Stimulated activated CD4-positive, alpha-beta T cell treated with anti-CD3 and anti-CD28 coated beads, Interleukin-2, amount 100 ng/mL, for 24 hours (primary cell): ENCODE results near the gene COX7A2L.
A peak's percentile ranks its signal among the peaks of the same experiment; 100 is the strongest.
"Not testable (repeated sequence)": the region's sequence is repeated elsewhere in the genome, so short reads cannot be mapped to it uniquely, and the experiment has no call there.

Experiments used
- DNase-seq, 2 donors: peaks; one replicate each; pipeline ENCODE4 v3.0.0-alpha.2; 2020

COX7A2L gene

DNA sequence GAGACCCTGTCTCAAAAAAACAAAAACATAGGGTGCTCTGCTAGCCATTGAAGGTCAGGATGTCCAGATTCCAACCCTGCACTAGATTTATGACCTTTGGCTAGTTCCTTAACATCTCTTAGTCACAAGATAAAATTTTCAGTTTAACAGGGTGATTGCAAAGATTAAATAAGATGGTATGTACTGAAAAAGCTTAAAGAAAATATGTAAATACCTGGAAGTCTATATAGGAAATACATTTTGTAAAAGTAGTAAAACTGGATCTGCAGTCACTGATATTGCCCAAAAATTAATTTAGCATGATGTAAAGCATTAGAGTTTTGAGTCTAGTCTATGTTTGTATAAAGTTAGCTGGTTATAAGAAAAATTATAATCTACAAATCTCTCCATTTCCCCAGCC is 5.4 kb upstream of the COX7A2L start:
- DNase-seq: no peak

DNA sequence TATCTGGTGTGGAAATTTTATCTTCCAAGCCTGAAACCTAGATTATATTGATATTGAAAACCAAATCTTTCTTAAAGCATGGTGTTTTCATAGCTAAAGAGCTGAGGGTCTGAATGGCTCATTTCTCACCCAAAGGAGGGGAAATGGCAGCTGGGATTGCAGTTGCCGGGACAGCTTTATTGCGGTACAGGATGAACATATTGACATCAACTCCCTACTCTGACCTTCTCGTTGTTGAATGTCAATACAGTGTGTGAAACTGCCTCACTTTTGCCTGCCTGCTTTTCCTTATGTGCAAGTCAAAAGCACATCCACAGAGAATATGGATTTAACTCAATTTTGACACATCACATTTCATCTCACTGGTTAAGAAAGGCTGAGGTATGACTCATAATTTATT is 3.6 kb upstream of the COX7A2L start:
- no peak for DNase-seq

DNA sequence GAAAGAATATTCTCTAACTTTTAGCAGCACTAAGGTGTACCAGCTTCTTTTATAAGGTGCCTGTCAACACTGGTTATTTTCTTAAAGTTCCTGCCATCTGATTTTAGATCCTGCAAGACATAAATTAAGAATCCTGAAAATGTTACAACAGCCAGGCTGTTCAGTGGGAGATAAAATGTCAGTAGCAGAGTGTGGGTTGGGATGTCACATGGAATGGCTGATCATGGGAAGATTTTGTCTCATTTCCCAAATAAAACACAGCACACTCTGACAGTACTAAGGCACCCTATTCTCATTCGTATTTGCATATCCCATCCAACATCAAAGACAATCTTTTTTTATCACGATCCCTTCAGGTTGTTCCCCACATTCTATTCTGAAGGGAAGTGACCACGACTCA is 2.4 kb upstream of the COX7A2L start:
- no peak for DNase-seq

DNA sequence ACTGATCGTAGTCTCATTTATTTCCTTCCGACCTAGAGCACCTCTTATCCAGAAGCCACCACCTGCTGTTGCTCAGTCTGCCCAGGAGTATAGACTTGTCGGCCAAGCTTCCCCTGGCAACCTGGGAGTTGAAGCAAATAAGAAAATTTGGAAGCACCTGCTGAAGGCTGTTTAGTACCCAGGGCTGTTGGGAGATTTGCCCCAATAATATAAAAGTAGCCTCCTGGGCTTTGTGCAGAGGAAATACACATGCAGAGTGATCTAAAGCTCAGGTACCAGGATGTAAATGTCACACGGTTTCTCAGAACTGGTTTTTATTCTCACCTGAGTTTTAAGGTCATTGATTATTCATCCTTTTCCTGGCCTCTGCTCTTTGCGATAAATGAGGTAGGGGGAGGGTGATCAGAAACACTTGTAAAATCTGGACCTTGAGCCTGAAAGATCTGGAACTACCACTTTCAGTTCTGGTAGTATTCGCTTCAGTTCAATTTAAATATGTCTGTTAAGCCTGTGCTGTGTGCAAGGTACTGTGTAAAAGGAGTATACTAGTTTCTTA is 789 bp upstream of the COX7A2L start:
- no peak for DNase-seq

DNA sequence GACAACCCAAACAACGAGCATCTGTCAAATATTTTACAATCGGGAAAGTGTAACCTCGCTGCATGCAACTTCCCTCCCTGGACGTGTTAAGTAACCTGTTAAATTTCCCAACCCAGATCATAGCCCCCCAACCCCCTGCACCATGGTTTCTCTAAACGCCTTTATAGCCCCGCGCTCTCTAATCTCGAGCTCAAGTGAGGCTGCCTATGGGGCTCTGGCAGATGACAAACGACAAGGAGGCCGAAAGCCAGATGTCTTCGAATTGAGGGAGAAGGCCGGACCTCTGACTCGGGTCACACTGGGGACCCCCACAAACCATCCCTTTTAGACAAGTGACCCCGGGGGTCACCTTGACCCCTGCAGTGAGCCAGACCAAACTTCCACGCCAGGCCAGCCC is 526 bp downstream of the COX7A2L start:
- no peak for DNase-seq

DNA sequence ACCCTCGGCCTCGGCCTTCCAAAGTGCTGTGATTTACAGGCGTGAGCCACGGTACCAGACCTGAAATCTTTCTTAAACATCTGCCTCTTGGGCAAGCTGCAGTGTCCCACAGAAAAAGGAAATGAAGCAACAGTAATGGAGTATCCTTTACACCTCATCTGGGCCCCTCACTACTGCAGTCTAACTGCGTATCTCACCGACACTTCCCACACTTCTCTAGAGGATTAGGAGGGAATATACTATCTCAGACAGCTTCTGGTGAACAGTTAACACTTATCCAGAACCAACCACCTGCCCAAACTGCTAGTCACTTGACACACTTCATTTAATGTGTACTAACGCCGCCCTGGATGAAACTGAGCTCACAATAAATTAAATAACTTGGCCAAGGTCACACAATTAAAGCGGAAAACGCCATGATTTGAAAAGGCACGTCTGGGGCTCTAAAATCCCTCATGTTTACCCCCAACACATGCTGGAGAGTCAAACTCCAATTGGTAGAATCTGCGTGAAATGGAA is 993 bp downstream of the COX7A2L start:
- DNase-seq: peak in 1 of 2 donors; percentile 21

DNA sequence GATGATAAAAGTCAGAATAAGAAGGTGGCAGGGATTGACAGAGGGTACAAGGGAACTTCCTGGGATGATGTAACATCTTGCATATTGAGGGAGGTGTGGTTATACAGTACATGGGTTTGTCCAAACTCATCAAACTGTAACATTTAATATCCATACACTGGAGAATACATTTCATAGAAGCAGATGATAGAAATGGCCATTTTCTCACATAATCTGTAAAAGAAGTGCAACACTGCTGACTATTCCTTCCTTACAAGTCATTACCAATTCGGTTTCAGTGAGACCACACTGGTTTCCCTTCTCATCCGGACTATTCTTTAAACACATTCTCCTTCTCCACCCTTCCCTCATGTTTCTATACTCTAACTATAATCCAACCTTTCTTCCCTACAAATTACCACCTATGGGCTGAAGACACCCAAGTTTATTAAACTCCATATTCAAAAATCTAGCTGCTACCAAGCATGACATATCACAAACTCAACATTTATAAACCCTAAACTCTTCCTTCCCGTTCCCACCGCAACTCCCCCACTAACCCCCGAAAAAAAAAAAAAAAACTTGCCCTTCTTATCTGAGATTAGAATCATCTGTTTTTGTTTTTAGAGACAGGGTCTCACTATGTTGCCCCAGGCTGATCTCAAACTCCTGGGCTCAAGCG is 1.6 kb downstream of the COX7A2L start:
- DNase-seq: no peak

DNA sequence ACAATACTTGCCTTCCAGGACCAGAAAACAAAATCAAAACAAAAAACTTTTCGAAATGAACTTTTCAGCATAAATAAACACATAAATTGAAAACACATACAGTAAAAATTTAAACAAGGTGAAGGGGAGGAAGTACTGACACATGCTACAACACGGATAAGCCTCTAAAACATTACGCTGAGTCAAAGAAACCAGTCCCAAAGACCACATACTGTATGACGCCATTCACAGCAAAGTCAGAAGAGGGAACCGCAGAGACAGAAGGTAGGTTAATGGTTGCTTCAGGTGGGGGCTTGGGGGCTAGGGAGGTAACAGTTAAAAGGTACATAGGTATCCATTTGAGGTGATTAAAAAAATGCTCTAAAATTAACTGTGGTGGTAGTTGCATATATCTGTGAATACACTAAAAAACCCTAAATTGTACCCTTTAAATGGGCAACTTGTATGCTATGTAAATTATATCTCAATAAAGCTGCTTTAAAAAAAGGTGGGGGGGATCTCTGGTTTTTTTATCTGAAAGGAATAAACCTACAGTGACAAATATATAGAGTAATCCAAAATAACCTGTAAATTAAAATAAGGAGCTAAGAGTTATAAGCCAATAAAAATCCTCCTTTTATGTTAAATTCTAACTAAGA is 7.1 kb downstream of the COX7A2L start:
- no peak for DNase-seq

DNA sequence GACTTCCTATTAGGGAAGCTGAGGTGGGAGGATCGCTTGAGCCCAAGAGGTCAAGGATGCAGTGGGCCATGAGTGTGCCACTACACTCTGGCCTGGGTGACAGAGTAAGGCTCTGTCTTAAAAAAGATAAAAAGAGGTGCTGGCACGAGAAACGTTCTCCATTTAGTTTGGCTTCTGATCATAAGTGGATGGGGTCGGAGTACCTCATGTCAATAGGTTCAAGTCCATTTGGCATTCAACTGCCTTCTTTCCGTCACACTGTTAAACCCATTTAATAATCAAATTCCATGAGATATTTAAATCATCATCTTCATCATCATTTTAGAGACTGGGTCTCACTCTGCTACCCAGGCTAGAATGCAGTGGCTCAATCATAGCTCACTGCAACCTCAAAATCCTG is 9.2 kb downstream of the COX7A2L start:
- no peak for DNase-seq

DNA sequence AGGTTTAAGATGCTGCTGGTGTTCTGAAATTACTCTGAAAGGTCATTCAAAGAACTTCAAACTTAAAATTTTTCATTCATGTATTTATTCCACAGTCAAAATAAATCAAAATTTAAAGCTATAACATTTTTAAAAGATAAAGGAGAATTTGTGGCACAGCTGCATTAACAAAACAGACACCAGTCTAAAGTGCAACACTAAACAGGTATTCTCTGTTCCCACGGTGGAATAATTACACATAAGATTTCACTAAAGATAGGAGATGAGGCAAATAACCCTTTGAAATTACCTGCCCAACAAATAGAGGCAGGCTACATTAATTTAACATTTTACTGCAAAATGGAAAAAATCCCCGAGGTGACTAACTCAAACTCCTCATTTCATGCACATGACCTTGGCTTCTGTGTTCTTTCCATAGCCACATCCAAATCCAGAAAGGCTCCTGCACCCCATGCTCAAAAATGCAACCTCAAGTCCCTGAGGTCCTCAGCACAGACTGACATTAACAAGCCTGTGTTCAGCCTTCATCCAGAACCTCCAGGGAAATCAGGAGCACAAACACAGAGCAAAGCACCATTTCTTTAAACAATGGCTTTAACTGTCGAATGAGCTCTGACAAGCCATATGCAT is 10.5 kb downstream of the COX7A2L start:
- no peak for DNase-seq

DNA sequence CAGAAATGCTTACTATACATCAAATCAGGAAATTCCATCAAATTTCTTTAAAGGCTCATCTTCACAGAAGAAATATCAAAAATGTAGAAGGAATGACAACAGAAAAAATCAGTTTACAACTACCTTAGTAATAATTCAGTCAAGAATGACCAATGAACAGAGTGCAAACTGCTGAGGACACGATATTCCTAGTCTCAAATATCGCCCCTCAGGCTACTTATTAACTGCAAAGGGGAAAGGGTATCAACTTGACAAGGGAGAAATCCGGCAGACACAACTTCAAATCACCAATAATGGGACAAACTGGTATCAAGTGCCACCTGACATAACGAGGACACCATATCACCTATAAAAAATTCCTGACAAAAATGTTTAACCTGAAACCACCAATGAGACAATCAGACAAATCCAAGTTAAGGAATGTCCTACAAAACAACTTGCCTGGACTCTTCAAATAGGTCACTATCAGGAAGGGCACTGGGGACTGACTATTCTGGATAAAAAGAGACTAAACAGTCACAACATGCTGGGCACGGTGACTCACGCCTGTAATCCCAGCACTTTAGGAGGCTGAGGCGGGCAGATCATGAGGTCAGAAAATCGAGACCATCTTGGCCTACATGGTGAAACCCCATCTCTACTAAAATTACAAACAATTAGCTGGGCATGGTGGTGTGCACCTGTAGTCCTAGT is 12.8 kb downstream of the COX7A2L start:
- DNase-seq: no peak

DNA sequence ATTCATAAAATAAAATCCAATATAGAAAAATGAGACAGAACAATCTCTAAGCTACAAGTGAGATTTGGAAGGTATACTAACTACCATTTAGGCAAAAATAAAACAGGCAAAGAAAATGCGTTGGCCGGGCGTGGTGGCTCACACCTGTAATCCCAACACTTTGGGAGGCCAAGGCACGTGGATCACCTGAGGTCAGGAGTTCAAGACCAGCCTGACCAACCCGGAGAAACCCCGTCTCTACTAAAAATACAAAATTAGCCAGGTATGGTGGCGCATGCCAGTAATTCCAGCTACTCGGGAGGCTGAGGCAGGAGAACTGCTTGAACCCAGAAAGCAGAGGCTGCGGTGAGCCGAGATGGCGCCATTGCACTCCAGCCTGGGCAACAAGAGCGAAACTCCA is 13.5 kb downstream of the COX7A2L start:
- DNase-seq: not testable (repeated sequence)

DNA sequence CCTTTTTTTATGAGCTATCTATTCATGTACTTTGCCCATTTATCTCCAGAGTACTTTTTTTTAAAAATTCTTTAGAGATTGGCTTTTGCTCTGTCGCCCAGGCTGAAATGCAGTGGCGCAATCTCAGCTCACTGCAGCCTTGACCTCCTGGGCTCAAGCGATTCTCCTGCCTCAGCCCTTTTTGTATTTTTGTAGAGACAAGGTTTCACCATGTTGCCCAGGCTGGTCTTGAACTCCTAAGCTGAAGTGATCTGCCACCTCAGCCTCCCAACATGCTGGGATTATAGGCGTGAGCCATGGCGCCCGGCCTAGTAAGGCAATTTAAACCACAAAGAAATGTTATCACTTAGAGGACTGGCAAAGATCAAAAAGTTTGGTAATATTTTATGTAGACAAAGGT is 14.2 kb downstream of the COX7A2L start:
- not testable (repeated sequence) for DNase-seq

DNA sequence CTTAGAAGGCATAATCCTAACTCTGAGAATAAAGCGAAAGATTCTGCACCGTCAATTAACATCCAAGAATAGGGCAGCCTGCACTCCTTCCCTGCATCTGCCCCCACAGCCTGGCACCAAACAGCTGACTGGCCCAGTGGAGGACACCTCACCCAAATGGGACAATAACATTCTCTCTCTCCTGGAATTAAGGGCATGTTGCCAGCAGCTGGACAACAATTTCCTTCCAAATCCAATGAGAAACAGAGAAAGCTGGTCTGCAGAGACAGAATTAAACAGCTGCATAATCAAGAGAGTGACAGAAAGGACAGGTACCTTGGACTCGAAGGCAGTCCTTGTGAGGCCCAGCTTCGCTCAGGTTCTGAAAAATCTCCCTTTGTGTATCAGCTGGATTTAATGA is 15.0 kb downstream of the COX7A2L start:
- DNase-seq: no peak

DNA sequence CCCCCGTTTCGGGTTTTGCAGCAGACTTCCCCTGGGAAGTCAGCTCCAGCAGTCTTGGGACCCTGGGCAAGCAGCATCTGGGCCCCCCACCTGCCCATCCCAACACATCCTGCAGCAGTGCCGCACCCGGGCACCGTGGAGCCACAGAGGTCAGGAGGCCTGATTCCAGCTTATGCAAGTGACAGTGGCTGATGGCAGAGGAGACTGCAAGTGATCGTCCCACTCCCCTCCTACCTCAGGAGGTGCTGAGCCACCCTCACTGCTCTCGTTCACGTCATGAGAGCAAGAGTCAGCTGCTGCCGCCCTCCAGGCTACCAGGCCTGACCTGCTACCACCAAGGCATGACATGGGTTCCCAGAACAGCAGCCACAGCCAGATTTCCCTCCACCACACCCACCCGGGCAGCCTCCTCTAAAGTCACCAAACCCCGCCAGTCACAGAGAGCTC is 18.2 kb downstream of the COX7A2L start:
- no peak for DNase-seq

DNA sequence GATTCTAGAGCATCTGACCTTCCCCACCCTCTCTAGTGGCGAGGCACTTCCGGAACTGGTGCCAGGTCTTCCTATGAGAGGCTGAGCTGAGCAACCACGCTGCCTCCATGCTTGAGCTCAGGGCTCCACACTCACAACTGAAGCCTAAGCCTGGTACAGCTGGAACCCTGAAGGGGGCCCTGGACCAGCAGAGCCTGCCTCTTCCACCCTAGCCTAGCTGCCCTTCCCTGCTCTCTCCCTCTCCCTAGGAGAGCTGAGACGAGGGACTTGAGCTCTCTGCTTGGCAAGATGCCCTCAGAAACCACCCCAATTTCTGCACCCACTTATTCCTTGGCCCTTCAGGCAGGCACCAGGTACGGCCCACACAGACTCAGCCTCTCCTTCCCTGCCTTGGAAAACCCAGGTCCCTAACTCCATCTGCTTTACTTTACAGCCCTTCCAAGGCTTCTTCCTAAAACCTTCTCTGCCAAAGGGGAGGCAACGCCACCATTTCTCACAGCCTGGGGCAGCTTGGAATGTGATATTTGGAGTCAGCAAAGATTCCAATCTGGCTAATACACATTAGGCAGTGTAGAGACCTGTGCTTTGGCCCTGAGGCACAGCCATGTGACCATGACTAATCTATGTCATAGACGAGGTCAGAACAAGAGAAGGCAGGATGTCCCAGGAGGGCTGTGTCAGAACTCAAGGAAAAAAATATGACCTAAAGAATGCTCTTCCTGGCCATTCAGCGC is 18.8 kb downstream of the COX7A2L start:
- no peak for DNase-seq

DNA sequence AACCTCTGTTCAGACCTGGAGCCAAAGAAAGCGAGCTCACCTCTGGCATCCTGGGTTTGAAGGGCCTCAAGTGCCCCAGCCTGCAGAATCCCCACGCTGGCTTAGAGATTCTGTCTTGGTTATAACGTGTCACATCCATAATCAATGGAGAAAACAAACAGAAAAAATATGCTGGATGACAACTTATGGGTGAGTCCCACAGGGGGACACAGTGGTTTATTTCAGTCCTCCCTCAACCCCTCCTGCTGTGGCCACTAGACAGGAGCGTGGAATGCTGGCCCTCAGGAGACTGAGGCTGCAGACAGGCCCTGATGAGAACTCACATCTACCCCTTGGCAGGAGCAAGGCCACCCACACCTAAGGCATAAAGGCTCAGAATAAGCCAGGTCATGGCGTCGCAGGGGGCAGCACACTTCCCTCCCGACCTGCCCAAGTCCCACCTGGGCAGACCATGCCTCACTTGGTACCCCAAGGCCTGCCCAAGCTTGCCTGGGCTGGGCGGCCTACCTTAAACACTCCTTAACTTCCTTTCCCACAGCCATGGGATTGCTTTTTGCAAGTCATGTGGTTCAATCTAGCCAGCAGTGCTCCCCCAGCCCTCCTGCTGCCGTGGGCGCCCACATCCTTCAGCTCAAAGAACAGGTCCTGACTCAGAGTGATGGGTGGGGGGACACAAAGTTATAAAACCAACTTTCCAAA is 19.9 kb downstream of the COX7A2L start:
- DNase-seq: no peak

DNA sequence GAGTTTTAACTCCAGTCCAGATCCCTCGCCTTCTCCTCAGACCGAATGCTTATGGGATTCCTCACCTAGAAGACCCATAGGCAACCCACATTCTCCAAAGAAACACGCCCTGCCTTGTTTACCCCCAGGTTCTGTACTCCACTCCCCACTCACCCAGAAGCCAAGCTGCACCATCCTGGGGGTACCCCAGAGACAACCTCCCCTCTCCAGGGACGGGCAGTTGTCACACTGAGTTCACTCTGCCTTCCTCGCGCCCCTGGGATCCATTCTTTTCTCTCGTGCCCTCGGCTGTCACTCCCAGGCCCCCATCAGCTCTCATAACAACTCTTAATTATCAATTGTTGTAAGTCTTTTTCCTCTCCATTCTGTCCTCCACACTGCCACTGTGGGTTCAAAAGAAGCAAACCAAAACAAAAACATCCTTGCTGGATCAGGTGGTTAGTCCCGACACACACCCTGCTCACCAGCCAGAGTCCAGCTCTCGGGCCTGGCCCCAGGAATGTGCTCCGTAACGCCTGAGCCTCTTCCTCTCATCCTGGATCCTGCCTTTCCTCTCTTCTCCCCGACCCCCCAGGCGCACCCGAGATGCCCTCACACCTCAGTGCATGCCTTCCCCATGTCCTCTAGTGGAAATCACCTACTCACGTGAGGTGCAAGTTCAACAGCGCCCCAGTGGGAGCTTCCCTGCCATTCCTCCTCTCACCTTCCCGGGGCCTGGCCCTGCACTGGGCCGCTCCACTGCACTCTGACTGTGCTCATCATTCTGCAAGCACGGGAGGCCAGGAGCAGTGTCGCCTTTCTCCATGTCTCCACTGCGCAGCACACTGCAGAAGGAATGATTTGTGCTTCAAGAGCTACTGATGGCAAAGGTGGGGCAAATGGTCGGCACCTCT is 20.7 kb downstream of the COX7A2L start:
- DNase-seq: no peak

DNA sequence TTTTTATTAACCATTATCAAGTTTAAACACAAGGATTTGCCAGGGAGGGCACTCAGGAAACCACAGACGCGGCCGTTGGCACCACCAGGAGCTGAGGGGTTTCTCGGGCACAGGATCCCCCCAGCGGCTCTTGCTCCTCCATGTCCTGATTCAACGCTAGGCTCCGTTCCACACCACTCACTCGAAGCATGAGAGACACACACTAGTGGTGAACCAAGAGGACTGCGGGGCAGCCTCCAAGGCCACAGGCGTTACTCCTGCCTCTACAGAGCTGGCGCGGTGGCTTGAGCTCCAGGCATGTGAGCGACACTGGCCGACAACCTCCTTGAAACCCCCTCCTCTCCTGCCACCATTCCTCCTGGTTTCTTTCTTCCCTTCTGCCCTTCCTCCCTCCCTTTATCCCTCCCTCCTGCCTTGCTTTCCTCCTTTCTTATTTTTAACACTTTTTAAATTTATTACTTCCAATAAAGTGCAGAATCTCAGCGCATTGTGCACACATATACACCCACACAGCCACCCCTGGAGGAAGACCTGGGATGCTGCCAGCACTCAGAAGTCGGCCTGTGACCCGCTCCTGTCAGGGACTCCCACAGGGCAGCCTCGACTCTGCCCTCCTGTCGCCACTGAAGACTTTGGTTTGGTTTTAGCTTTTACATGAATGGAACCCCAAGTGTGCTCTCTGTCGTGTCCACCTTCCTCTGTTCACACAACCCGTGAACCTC is 21.7 kb downstream of the COX7A2L start:
- DNase-seq: no peak

DNA sequence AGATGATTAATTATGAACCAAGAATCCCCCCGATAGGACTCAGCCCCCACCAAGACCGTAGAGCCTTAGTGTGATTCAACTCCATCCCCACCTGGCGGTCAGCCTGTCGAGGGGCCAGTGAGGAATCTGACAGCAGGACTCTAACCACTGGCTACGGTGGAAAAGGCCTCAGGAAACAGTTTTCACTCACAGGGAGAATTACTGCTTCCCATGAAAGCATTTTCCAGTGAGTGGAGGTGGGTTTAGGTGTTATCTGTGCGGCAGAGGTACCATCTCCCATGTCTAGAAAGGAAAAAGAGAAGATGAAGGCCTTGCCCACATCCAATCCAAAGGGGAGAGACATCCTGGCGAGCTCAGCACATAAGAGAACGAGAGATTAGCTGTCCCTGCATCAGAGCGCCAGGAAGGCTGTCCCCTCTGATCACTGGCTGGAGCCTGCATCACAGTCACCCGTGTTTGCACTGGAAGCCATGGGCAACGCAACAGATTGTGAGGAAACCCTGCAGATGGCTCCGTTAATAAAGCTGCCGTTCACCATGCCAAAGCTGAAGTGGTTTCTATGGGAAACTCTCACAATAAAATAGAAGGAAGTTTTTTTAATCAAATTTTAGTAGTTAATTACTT is 22.3 kb downstream of the COX7A2L start:
- no peak for DNase-seq
